Prostate gland (tissue), 2 donors: ENCODE data around the gene HIF1AN.

Experiments used
- CTCF ChIP-seq, 4 experiments: fragments of 200-600 bp in 2 of 4; fragments of 450-650 bp in 2 of 4; sonication (generic) in 2 of 4; IDR thresholded peaks; 1 replicate in 3 of 4; 2 replicates in 1 of 4; pipeline ENCODE4 v1.5.1; 2016 to 2019; ENCODE audit warnings: antibody characterized with exemption in 4 of 4, mild to moderate bottlenecking in 2 of 4, moderate library complexity in 2 of 4
- POLR2A ChIP-seq: fragments of 450-650 bp; IDR thresholded peaks from one replicate; pipeline ENCODE4 v1.6.1; 2016; ENCODE audit warnings: antibody characterized with exemption, mild to moderate bottlenecking
- POLR2AphosphoS5 ChIP-seq: sonication (generic); formaldehyde crosslinking; IDR thresholded peaks from one replicate; pipeline ENCODE4 v1.6.1; 2017; ENCODE audit warnings: antibody characterized with exemption

GRCh38 chr10:100531761-100532160, 4.0 kb upstream of the HIF1AN start:
- TF ChIP-seq CTCF (IDR thresholded peaks at IDR 0.05) (no peak), POLR2A (no peak), POLR2AphosphoS5 (no peak)
